IMR-90 (cell line): ENCODE data around the gene SLC50A1. TPM values are rescaled to one million over a fixed set of nuclear protein-coding genes. Genes with fewer than 3 reads are reported as not detected.

ENCODE experiments used
- ATAC-seq: fragments of 200-7000 bp; cut with Tn5 transposase; 2 replicates; pipeline ENCODE4 v1.9.1; 2020; ENCODE audit warnings: low read depth, mild to moderate bottlenecking, moderate library complexity
- BruUV-seq: library from RNA; stranded (reverse); fragments of 400-500 nt; replicated peaks from 2 replicates; lab custom pipeline; 2021; lab: Mats Ljungman, UMichigan
- CTCF ChIA-PET: fragments of 300-600 bp; formaldehyde crosslinking; extraction: SDS; loops from one replicate; lab custom pipeline; 2021; ENCODE audit warnings: antibody characterized with exemption; lab: Yijun Ruan, JAX
- POLR2A ChIA-PET: fragments of 300-600 bp; sonication (Branson Sonifier 250); formaldehyde crosslinking; loops from one replicate; lab custom pipeline; 2022; ENCODE audit warnings: antibody characterized with exemption; ENCODE audit not compliant: unreplicated experiment; lab: Charles Lee
- DNase-seq: peaks from one replicate; pipeline ENCODE4 v3.0.0; 2013
- H2AFZ ChIP-seq: replicated peaks from 2 replicates; pipeline ENCODE3; 2013; ENCODE audit warnings: low read length, mild to moderate bottlenecking; ENCODE audit not compliant: poor library complexity
- H2AK5ac ChIP-seq: 2 replicates; pipeline ENCODE4 v1.6.1; 2013; ENCODE audit warnings: low read depth, low read length, inconsistent platforms
- H2AK9ac ChIP-seq: replicated peaks from 2 replicates; pipeline ENCODE3; 2013; ENCODE audit warnings: mild to moderate bottlenecking, low read depth, low read length, moderate library complexity; ENCODE audit not compliant: poor library complexity
- H2BK120ac ChIP-seq: 2 replicates; pipeline ENCODE4 v1.6.1; 2013; ENCODE audit warnings: low read depth, low read length, inconsistent platforms
- H2BK15ac ChIP-seq: 3 replicates; pipeline ENCODE4 v1.6.1; 2013; ENCODE audit warnings: low read depth, low read length, inconsistent platforms
- H2BK20ac ChIP-seq: 2 replicates; pipeline ENCODE4 v1.6.1; 2013; ENCODE audit warnings: low read depth, mild to moderate bottlenecking, inconsistent platforms, low read length, moderate library complexity
- H2BK5ac ChIP-seq: 2 replicates; pipeline ENCODE4 v1.6.1; 2013; ENCODE audit warnings: mild to moderate bottlenecking, low read depth, low read length, inconsistent platforms; ENCODE audit not compliant: poor library complexity, severe bottlenecking
- H3K14ac ChIP-seq: replicated peaks from 2 replicates; pipeline ENCODE4 v1.6.1; 2013; ENCODE audit warnings: low read depth, low read length, inconsistent platforms
- H3K18ac ChIP-seq: 2 replicates; pipeline ENCODE4 v1.6.1; 2013; ENCODE audit warnings: low read depth, low read length, control low read depth
- H3K23ac ChIP-seq: 2 replicates; pipeline ENCODE4 v1.6.1; 2013; ENCODE audit warnings: low read depth, low read length, inconsistent platforms
- H3K27ac ChIP-seq: 2 replicates; pipeline ENCODE4 v1.5.1; 2013; ENCODE audit warnings: mild to moderate bottlenecking, control low read depth, low read length; ENCODE audit not compliant: insufficient read depth
- H3K27me3 ChIP-seq: 2 replicates; pipeline ENCODE4 v1.6.1; 2013; ENCODE audit warnings: low read length; ENCODE audit not compliant: control insufficient read depth, insufficient read depth
- H3K36me3 ChIP-seq: 2 replicates; pipeline ENCODE4 v1.6.1; 2013; ENCODE audit warnings: low read length, mixed read lengths; ENCODE audit not compliant: control insufficient read depth, insufficient read depth
- H3K4ac ChIP-seq: 2 replicates; pipeline ENCODE4 v1.6.1; 2013; ENCODE audit warnings: low read depth, low read length, inconsistent platforms
- H3K4me1 ChIP-seq: 2 replicates; pipeline ENCODE4 v1.6.1; 2013; ENCODE audit warnings: low read length, mixed read lengths; ENCODE audit not compliant: control insufficient read depth, insufficient read depth
- H3K4me2 ChIP-seq: 2 replicates; pipeline ENCODE4 v1.6.1; 2013; ENCODE audit warnings: low read depth, mild to moderate bottlenecking, control low read depth, low read length, moderate library complexity
- H3K4me3 ChIP-seq: 2 replicates; pipeline ENCODE4 v1.5.1; 2013; ENCODE audit warnings: low read depth, mild to moderate bottlenecking, control low read depth, low read length, moderate library complexity; ENCODE audit not compliant: insufficient read depth
- H3K56ac ChIP-seq: 2 replicates; pipeline ENCODE4 v1.6.1; 2013; ENCODE audit warnings: low read length, inconsistent platforms; ENCODE audit not compliant: insufficient read depth; ENCODE audit errors: extremely low read depth
- H3K79me1 ChIP-seq, 2 experiments: 2 replicates each; pipeline ENCODE4 v1.6.1; 2013; ENCODE audit warnings: low read length in 2 of 2, inconsistent platforms in 1 of 2, low read depth in 1 of 2
- H3K9ac ChIP-seq: 2 replicates; pipeline ENCODE4 v1.6.1; 2013; ENCODE audit warnings: low read depth, low read length, control low read depth
- H3K9me1 ChIP-seq: 2 replicates; pipeline ENCODE4 v1.6.1; 2013; ENCODE audit warnings: low read length, inconsistent platforms; ENCODE audit not compliant: insufficient read depth
- H3K9me3 ChIP-seq: 2 replicates; pipeline ENCODE4 v1.6.1; 2013; ENCODE audit warnings: low read length; ENCODE audit not compliant: control insufficient read depth, insufficient read depth
- H4K20me1 ChIP-seq: 2 replicates; pipeline ENCODE4 v1.6.1; 2013; ENCODE audit warnings: low read length, inconsistent platforms; ENCODE audit not compliant: insufficient read depth
- H4K5ac ChIP-seq: 2 replicates; pipeline ENCODE4 v1.6.1; 2013; ENCODE audit warnings: mild to moderate bottlenecking, low read depth, low read length, control low read depth
- H4K8ac ChIP-seq, 2 experiments: 2 replicates each; pipeline ENCODE4 v1.6.1; 2013; ENCODE audit warnings: low read depth in 2 of 2, low read length in 2 of 2, control low read depth in 1 of 2, inconsistent platforms in 1 of 2
- H4K91ac ChIP-seq: 2 replicates; pipeline ENCODE4 v1.6.1; 2013; ENCODE audit warnings: low read depth, low read length, inconsistent platforms; ENCODE audit not compliant: insufficient read depth
- BHLHE40 ChIP-seq: fragments of 150-350 bp; IDR thresholded peaks from 2 replicates; pipeline ENCODE4 v1.6.1; 2016; ENCODE audit warnings: mild to moderate bottlenecking, low read depth, low read length
- CEBPB ChIP-seq: IDR thresholded peaks from 2 replicates; pipeline ENCODE4 v1.6.1; 2012; ENCODE audit warnings: low read depth, low read length, improper control_type of control experiment
- CHD1 ChIP-seq: IDR thresholded peaks from 2 replicates; pipeline ENCODE4 v1.6.1; 2012; ENCODE audit warnings: low read depth, low read length, improper control_type of control experiment
- CTCF ChIP-seq: conservative IDR thresholded peaks from 2 replicates; pipeline ENCODE4 v1.5.1; 2012; ENCODE audit warnings: mild to moderate bottlenecking, low read depth, low read length, improper control_type of control experiment
- ELK1 ChIP-seq: fragments of 150-350 bp; IDR thresholded peaks from 2 replicates; pipeline ENCODE4 v1.6.1; 2016; ENCODE audit warnings: low read depth, mild to moderate bottlenecking, low read length, moderate library complexity, borderline replicate concordance
- MAFK ChIP-seq: IDR thresholded peaks from 2 replicates; pipeline ENCODE4 v1.6.1; 2012; ENCODE audit warnings: low read depth, low read length, improper control_type of control experiment
- MAZ ChIP-seq: IDR thresholded peaks from 2 replicates; pipeline ENCODE4 v1.6.1; 2012; ENCODE audit warnings: low read depth, mild to moderate bottlenecking, low read length, improper control_type of control experiment, moderate library complexity, borderline replicate concordance
- MXI1 ChIP-seq: IDR thresholded peaks from 2 replicates; pipeline ENCODE4 v1.6.1; 2012; ENCODE audit warnings: low read depth, mild to moderate bottlenecking, low read length, moderate library complexity, borderline replicate concordance
- NFE2L2 ChIP-seq: fragments of 150-350 bp; IDR thresholded peaks from 2 replicates; pipeline ENCODE4 v1.6.1; 2016; ENCODE audit warnings: low read depth, mild to moderate bottlenecking, low read length
- POLR2A ChIP-seq: IDR thresholded peaks from 2 replicates; pipeline ENCODE4 v1.6.1; 2012; ENCODE audit warnings: mild to moderate bottlenecking, low read depth, low read length
- RAD21 ChIP-seq: IDR thresholded peaks from 2 replicates; pipeline ENCODE4 v1.6.1; 2012; ENCODE audit warnings: low read length, improper control_type of control experiment
- RCOR1 ChIP-seq: IDR thresholded peaks from 2 replicates; pipeline ENCODE4 v1.6.1; 2012; ENCODE audit warnings: mild to moderate bottlenecking, low read length, improper control_type of control experiment; ENCODE audit not compliant: insufficient replicate concordance
- RFX5 ChIP-seq: IDR thresholded peaks from 2 replicates; pipeline ENCODE4 v1.8.0; 2012; ENCODE audit warnings: low read depth, mild to moderate bottlenecking, low read length, moderate library complexity
- SMC3 ChIP-seq: fragments of 150-350 bp; IDR thresholded peaks from 2 replicates; pipeline ENCODE4 v1.6.1; 2016; ENCODE audit warnings: low read depth, mild to moderate bottlenecking, antibody characterized with exemption, low read length, moderate library complexity
- USF2 ChIP-seq: fragments of 150-350 bp; IDR thresholded peaks from 2 replicates; pipeline ENCODE4 v1.6.1; 2017; ENCODE audit warnings: mild to moderate bottlenecking, antibody characterized with exemption, low read length, low read depth
- WGBS, 2 experiments: methylation state at CpG; one replicate each; pipeline versions ENCODE4 v1.1.5 to v1.1.7; 2013; ENCODE audit warnings: missing lambda C conversion rate in 2 of 2; ENCODE audit not compliant: insufficient read length in 1 of 2; ENCODE audit errors: extremely low coverage in 2 of 2; 5-methylcytosine and 5-hydroxymethylcytosine counted together
- dilution Hi-C: fragments of 300-500 bp; cut with HindIII; formaldehyde crosslinking; loops from one replicate; pipeline ENCODE4 v1.14.3; 2018; ENCODE audit warnings: low sequenced_read_pairs; ENCODE audit not compliant: unreplicated experiment
- in situ Hi-C: fragments of 300-500 bp; cut with MboI; formaldehyde crosslinking; loops from 3 replicates; pipeline ENCODE4 v1.14.3; 2019; ENCODE audit warnings: low sequenced_read_pairs, inconsistent platforms, mixed read lengths
- intact Hi-C: fragments of 100-400 bp; cut with micrococcal nuclease; formaldehyde crosslinking; loops from 2 replicates; pipeline ENCODE4 v1.10.0; 2022
- polyA plus RNA-seq, 3 experiments: library from polyadenylated mRNA; depleted of rRNA; stranded (reverse); fragments of >200 nt; gene quantifications; 2 replicates each; pipeline ENCODE4 v1.2.3, GENCODE V29; 2012; ENCODE audit warnings: low replicate concordance in 1 of 3
- total RNA-seq: library from RNA; depleted of rRNA; stranded (reverse); fragments of >200 nt; gene quantifications from 2 replicates; pipeline ENCODE4 v1.2.3, GENCODE V29; 2012

SLC50A1 gene
- total and polyA plus RNA-seq, 2 of the 4 experiments (the other 2 are of a cell fraction): 20.6 to 20.8 TPM

GRCh38 chr1:155184351-155184811 lies 48.7 kb downstream of the SLC50A1 start:
- no peak overlapping the region for H3K4ac ChIP-seq
- no peak for TF ChIP-seq NFE2L2
- TF ChIP-seq SMC3: no peak
- no peak for TF ChIP-seq CTCF
- TF ChIP-seq CEBPB: no peak
- no peak for TF ChIP-seq MAFK
- TF ChIP-seq POLR2A: no peak
- TF ChIP-seq BHLHE40: no peak
- TF ChIP-seq USF2: no peak
- no peak for TF ChIP-seq MAZ
- no peak for TF ChIP-seq RFX5
- TF ChIP-seq MXI1: no peak
- no peak for TF ChIP-seq RAD21
- TF ChIP-seq CHD1: no peak
- no peak for TF ChIP-seq RCOR1
- TF ChIP-seq ELK1: no peak
- no peaks in the 10 kb centered on the region for H4K20me1 ChIP-seq
- DNase-seq (no peak), ATAC-seq (no peak)
- H4K91ac ChIP-seq: no peak overlapping the region
- H3K56ac ChIP-seq: no peak overlapping the region
- POLR2A ChIA-PET: no interaction called here
- in situ Hi-C loops: no loop called here
- WGBS, 2 experiments: no CpG with 5 or more reads among the region's 4 CpGs
- no peaks in the 10 kb centered on the region for H3K27me3 ChIP-seq
- no TSS peak for BruUV-seq
- no peak overlapping the region for H3K9ac ChIP-seq
- no peaks in the 10 kb centered on the region for H3K9me1 ChIP-seq
- H4K8ac ChIP-seq: no peak overlapping the region
- CTCF ChIA-PET: interaction anchor here (1.2 kb wide), 1 partner anchor 9 kb away, joined by 4 read pairs; no protein-coding TSS in a partner anchor
- H3K4me2 ChIP-seq: no peak overlapping the region
- no peak overlapping the region for H3K18ac ChIP-seq
- H3K36me3 ChIP-seq: peaks cover 20% of the 10 kb centered on the region
- no peak overlapping the region for H2BK20ac ChIP-seq
- no peak overlapping the region for H2AK9ac ChIP-seq
- dilution Hi-C loops: no loop called here
- H3K4me1 ChIP-seq: no peaks in the 10 kb centered on the region
- H3K23ac ChIP-seq: no peak overlapping the region
- H2BK15ac ChIP-seq: no peak overlapping the region
- H2AK5ac ChIP-seq: no peak overlapping the region
- no peak overlapping the region for H3K4me3 ChIP-seq
- H3K79me1 ChIP-seq: no peaks in the 10 kb centered on the region
- H3K27ac ChIP-seq: no peak overlapping the region
- no peak overlapping the region for H2BK120ac ChIP-seq
- H2BK5ac ChIP-seq: no peak overlapping the region
- peak overlapping the region; percentile 21 for H2AFZ ChIP-seq
- no peaks in the 10 kb centered on the region for H3K9me3 ChIP-seq
- intact Hi-C loops: no loop called here
- H4K5ac ChIP-seq: no peak overlapping the region
- no peak overlapping the region for H3K14ac ChIP-seq
